GF-D8 (cell line): ENCODE results near the gene POLDIP2.
"Not testable (repeated sequence)": the region's sequence is repeated elsewhere in the genome, so short reads cannot be mapped to it uniquely, and the experiment has no call there.

Experiments
- DNase-seq: peaks from one replicate; lab custom pipeline; 2025; lab: John Stamatoyannopoulos, UW

The POLDIP2 gene

GRCh38 chr17:28364665-28365363, 7.5 kb upstream of the POLDIP2 start, which contains the start of gene SEBOX:
Gene SEBOX (minus strand): TSS chr17:28365199. CDS start chr17:28365151, 48 bp downstream.
- no peak for DNase-seq

- DNase-seq: no peak
Observed at GRCh38 chr17:28363776-28364650, 6.7 kb upstream of the POLDIP2 start.

GRCh38 chr17:28363186-28363585, 5.9 kb upstream of the POLDIP2 start:
- no peak for DNase-seq

- no peak for DNase-seq
Observed at GRCh38 chr17:28357901-28358197, 522 bp upstream of the POLDIP2 start.

- no peak for DNase-seq
Observed at GRCh38 chr17:28350271-28350670, 7.1 kb downstream of the POLDIP2 start.

- no peak for DNase-seq
Observed at GRCh38 chr17:28348979-28349378, 8.3 kb downstream of the POLDIP2 start.

- DNase-seq: no peak
Observed at GRCh38 chr17:28347261-28347891, 10.0 kb downstream of the POLDIP2 start.

- no peak for DNase-seq
Observed at GRCh38 chr17:28346746-28347246, 10.5 kb downstream of the POLDIP2 start.

- DNase-seq: no peak
Observed at GRCh38 chr17:28346199-28346580, 11.1 kb downstream of the POLDIP2 start.

GRCh38 chr17:28345419-28346198, 11.7 kb downstream of the POLDIP2 start:
- DNase-seq: no peak

GRCh38 chr17:28344435-28344901, 12.9 kb downstream of the POLDIP2 start:
- no peak for DNase-seq

- DNase-seq: no peak
Observed at GRCh38 chr17:28344011-28344410, 13.3 kb downstream of the POLDIP2 start.

GRCh38 chr17:28343491-28343932, 13.8 kb downstream of the POLDIP2 start:
- DNase-seq: no peak

GRCh38 chr17:28342313-28342712, 15.0 kb downstream of the POLDIP2 start:
- no peak for DNase-seq

- DNase-seq: no peak
Observed at GRCh38 chr17:28341516-28341915, 15.8 kb downstream of the POLDIP2 start.

GRCh38 chr17:28340374-28340773, 17.0 kb downstream of the POLDIP2 start:
- no peak for DNase-seq

- DNase-seq: no peak
Observed at GRCh38 chr17:28339431-28339830, 17.9 kb downstream of the POLDIP2 start.

GRCh38 chr17:28338769-28339212, 18.5 kb downstream of the POLDIP2 start:
- not testable (repeated sequence) for DNase-seq

GRCh38 chr17:28338056-28338768, 19.1 kb downstream of the POLDIP2 start:
- DNase-seq: no peak

- no peak for DNase-seq
Observed at GRCh38 chr17:28335959-28336871, 21.1 kb downstream of the POLDIP2 start.
